K562 (cell line): ENCODE results near the gene PCLAF. TPM values are rescaled to one million over a fixed set of nuclear protein-coding genes. Genes with fewer than 3 reads are reported as not detected.

Experiments
- ELK3 ChIP-seq: fragments of 450-650 bp; formaldehyde crosslinking; IDR thresholded peaks from 2 replicates; pipeline ENCODE4 v1.4.0; 2020; ENCODE audit warnings: mild to moderate bottlenecking
- ETV1 ChIP-seq: fragments of 450-650 bp; conservative IDR thresholded peaks from 2 replicates; pipeline ENCODE4 v1.6.1; 2016; ENCODE audit warnings: missing genetic modification characterization, control low read depth, low read depth, missing compliant biosample characterization
- HDAC2 ChIP-seq: fragments of 450-650 bp; IDR thresholded peaks from 2 replicates; pipeline ENCODE4 v1.6.1; 2016; ENCODE audit warnings: mild to moderate bottlenecking
- HNRNPUL1 ChIP-seq: fragments of 200-400 bp; formaldehyde crosslinking; IDR thresholded peaks from 2 replicates; pipeline ENCODE4 v1.6.1; 2017; ENCODE audit warnings: low read length
- LEF1 ChIP-seq: fragments of 450-650 bp; IDR thresholded peaks from 2 replicates; pipeline ENCODE4 v1.6.1; 2016; ENCODE audit warnings: mild to moderate bottlenecking
- NCOA4 ChIP-seq: fragments of 450-650 bp; IDR thresholded peaks from 2 replicates; pipeline ENCODE4 v1.6.1; 2018; ENCODE audit warnings: mild to moderate bottlenecking; ENCODE audit not compliant: partially characterized antibody
- NONO ChIP-seq, 2 experiments: fragments of 200-400 bp in 1 of 2; fragments of 450-650 bp in 1 of 2; formaldehyde crosslinking in 1 of 2; IDR thresholded peaks; 2 replicates each; pipeline ENCODE4 v1.6.1; 2017; ENCODE audit warnings: low read depth in 2 of 2, mild to moderate bottlenecking in 2 of 2, moderate library complexity in 2 of 2, low read length in 1 of 2
- PKNOX1 ChIP-seq: fragments of 450-650 bp; IDR thresholded peaks from 2 replicates; pipeline ENCODE4 v1.6.1; 2016
- RBM15 ChIP-seq: fragments of 200-400 bp; formaldehyde crosslinking; IDR thresholded peaks from 2 replicates; pipeline ENCODE4 v1.6.1; 2018; ENCODE audit warnings: mild to moderate bottlenecking, low read length, moderate library complexity; ENCODE audit not compliant: insufficient read depth
- SMAD3 ChIP-seq: fragments of 450-650 bp; formaldehyde crosslinking; conservative IDR thresholded peaks from 2 replicates; pipeline ENCODE4 v1.4.0; 2020; ENCODE audit warnings: mild to moderate bottlenecking
- SMARCB1 ChIP-seq: IDR thresholded peaks from 2 replicates; pipeline ENCODE4 v1.6.1; 2011; ENCODE audit warnings: improper control_type of control experiment, low read depth; ENCODE audit not compliant: insufficient read length
- STAG1 ChIP-seq: sonication (generic); formaldehyde crosslinking; IDR thresholded peaks from 2 replicates; pipeline ENCODE4 v1.5.0; 2020; ENCODE audit warnings: missing genetic modification reagents, borderline replicate concordance
- TBP ChIP-seq: optimal IDR thresholded peaks from 2 replicates; pipeline ENCODE3; 2011; ENCODE audit warnings: low read depth, low read length, improper control_type of control experiment
- ZFP91 ChIP-seq: sonication (generic); formaldehyde crosslinking; IDR thresholded peaks from 2 replicates; pipeline ENCODE4 v1.8.0; 2022; ENCODE audit warnings: mild to moderate bottlenecking, missing genetic modification reagents
- ZNF121 ChIP-seq: sonication (generic); formaldehyde crosslinking; conservative IDR thresholded peaks from 2 replicates; pipeline ENCODE4 v1.8.0; 2022; ENCODE audit warnings: missing genetic modification reagents
- ZNF764 ChIP-seq: fragments of 250-450 bp; sonication (Bioruptor Pico); IDR thresholded peaks from 2 replicates; pipeline ENCODE4 v1.4.0; 2020; ENCODE audit warnings: low read depth, mild to moderate bottlenecking, moderate library complexity
- polyA plus RNA-seq, 8 experiments: library from polyadenylated mRNA; depleted of rRNA in 4 of 8; stranded (reverse) in 5 of 8; unstranded in 3 of 8; fragments of >200 nt; fragmentation: Nextera tagmentation in 2 of 8; fragmentation: Illumina TruSeq in 1 of 8; extraction: Ambion mirVana in 2 of 8; extraction: Trizol in 1 of 8; gene quantifications; 2 replicates each; pipeline versions ENCODE4 v1.2.1 to v1.2.3, GENCODE V29; 2011 to 2014; ENCODE audit warnings: inconsistent platforms in 1 of 8, missing spikeins in 1 of 8
- total RNA-seq, 7 experiments: library from RNA; depleted of rRNA in 6 of 7; stranded (reverse); fragments of >200 nt in 6 of 7; fragmentation: Illumina TruSeq in 2 of 7; extraction: Trizol in 2 of 7; gene quantifications; 2 replicates each; pipeline versions ENCODE4 v1.2.1 to v1.2.3, GENCODE V29; 2011 to 2021; ENCODE audit warnings: low replicate concordance in 1 of 7
- TF ChIP-seq, protein P1 (sequence below): sonication (generic); formaldehyde crosslinking; IDR thresholded peaks from 2 replicates; pipeline ENCODE4 v1.8.0; 2022; ENCODE audit warnings: missing genetic modification reagents, mild to moderate bottlenecking, moderate library complexity, borderline replicate concordance
- TF ChIP-seq, protein P2 (sequence below): fragments of 450-650 bp; IDR thresholded peaks from 2 replicates; pipeline ENCODE4 v1.7.1; 2018; ENCODE audit warnings: mild to moderate bottlenecking, low read depth; ENCODE audit not compliant: partially characterized antibody

PCLAF gene
- total and polyA plus RNA-seq, 9 of the 15 experiments (the other 6 are each of a cell fraction or from before 2014, with no cell fraction given) = 112 to 881 (median 360) TPM

DNA sequence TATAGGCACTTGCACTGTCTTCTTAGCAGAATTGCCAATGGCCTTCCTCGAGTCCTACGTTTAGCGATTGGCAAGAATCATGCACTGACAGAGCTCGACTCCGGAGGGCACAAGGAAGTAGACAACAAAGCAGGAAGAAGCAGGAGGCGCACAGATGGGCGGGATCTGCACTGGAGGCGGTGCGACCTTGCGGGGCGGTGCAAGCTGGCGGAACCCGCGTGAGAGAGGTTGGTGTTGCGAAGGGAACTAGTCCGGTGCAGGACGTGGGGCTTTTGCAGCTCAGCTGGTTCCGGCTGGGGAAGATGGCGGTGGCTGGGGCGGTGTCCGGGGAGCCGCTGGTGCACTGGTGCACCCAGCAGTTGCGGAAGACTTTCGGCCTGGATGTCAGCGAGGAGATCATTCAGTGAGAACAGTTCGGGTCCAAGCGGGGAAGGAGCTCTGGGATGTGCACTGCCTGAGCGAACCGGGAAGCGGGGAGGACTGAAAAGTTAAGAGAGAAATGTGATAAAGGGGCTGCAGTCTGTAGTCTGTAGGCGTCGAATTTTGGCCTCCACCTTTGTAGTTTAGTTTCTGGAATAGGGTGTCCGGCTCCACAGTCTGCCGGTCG is 6.4 kb upstream of the PCLAF start, which contains the start of gene TRIP4 (continued):
- TF ChIP-seq, protein P1, sequence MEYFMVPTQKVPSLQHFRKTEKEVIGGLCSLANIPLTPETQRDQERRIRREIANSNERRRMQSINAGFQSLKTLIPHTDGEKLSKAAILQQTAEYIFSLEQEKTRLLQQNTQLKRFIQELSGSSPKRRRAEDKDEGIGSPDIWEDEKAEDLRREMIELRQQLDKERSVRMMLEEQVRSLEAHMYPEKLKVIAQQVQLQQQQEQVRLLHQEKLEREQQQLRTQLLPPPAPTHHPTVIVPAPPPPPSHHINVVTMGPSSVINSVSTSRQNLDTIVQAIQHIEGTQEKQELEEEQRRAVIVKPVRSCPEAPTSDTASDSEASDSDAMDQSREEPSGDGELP = peak; percentile 100
- peak; percentile 78 for TF ChIP-seq SMAD3
- TF ChIP-seq NCOA4 = no peak
- no peak for TF ChIP-seq HNRNPUL1
- TF ChIP-seq ZFP91 (CRISPR knock-in tag) = peak; percentile 81; the same call in 1 of the 2 replicates
- TF ChIP-seq NONO (IDR thresholded peaks at IDR 0.05; ENCODE audit: low read depth in 2 of 2, low read length in 1 of 2) = peak in 1 of 2 experiments; percentile 61; a peak in 1 of 4 replicates
- peak; percentile 90 for TF ChIP-seq ETV1 (tag)
- 0 out of 2 replicates have a peak, but pooled peaks have one; percentile 11 for TF ChIP-seq ELK3 (CRISPR knock-in tag)
- TF ChIP-seq RBM15 = no peak
- TF ChIP-seq SMARCB1 = no peak
- TF ChIP-seq ZNF121 (CRISPR knock-in tag) = no peak; the same call in 1 of the 2 replicates
- no peak for TF ChIP-seq STAG1 (CRISPR knock-in tag)
- TF ChIP-seq TBP = peak; percentile 93
- peak; percentile 74 for TF ChIP-seq PKNOX1
- no peak for TF ChIP-seq ZNF764
- TF ChIP-seq, protein P2, sequence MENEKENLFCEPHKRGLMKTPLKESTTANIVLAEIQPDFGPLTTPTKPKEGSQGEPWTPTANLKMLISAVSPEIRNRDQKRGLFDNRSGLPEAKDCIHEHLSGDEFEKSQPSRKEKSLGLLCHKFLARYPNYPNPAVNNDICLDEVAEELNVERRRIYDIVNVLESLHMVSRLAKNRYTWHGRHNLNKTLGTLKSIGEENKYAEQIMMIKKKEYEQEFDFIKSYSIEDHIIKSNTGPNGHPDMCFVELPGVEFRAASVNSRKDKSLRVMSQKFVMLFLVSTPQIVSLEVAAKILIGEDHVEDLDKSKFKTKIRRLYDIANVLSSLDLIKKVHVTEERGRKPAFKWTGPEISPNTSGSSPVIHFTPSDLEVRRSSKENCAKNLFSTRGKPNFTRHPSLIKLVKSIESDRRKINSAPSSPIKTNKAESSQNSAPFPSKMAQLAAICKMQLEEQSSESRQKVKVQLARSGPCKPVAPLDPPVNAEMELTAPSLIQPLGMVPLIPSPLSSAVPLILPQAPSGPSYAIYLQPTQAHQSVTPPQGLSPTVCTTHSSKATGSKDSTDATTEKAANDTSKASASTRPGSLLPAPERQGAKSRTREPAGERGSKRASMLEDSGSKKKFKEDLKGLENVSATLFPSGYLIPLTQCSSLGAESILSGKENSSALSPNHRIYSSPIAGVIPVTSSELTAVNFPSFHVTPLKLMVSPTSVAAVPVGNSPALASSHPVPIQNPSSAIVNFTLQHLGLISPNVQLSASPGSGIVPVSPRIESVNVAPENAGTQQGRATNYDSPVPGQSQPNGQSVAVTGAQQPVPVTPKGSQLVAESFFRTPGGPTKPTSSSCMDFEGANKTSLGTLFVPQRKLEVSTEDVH = peak; percentile 93
- TF ChIP-seq LEF1 = peak; percentile 64; the same call in 1 of the 2 replicates
- TF ChIP-seq HDAC2 = peak; percentile 88; the same call in 1 of the 2 replicates
